Measurements from ENCODE around the gene CIBAR2. TPM values are rescaled to one million over a fixed set of nuclear protein-coding genes. Genes with fewer than 3 reads are reported as not detected.

The CIBAR2 gene
- total RNA-seq, 1 experiment from 2014 or later = not detected

GRCh38 chr16:85100265-85100664 lies 12.0 kb downstream of the CIBAR2 start:
- H3K27ac ChIP-seq (ENCODE audit: insufficient read length, low read depth, low read length) = no peak overlapping the region
- Mint-ChIP-seq H3K4me3 (no peak overlapping the region), H3K9me3 (no peaks in the 10 kb centered on the region), H3K4me1 (peaks cover 7 to 16% of the 10 kb centered on the region in 2 experiments), H3K27ac (no peak overlapping the region), H3K36me3 (ENCODE audit: insufficient read depth in 1 of 3, low read depth in 3 of 3) (no peaks in the 10 kb centered on the region), H3K27me3 (ENCODE audit: low read depth) (peaks cover 30% of the 10 kb centered on the region)
- no peak overlapping the region for H2AK5ac ChIP-seq (ENCODE audit: insufficient read length, low read length)
- H2BK20ac ChIP-seq (ENCODE audit: low read depth, low read length, poor library complexity, severe bottlenecking) = no peak overlapping the region
- no peak overlapping the region for H2BK120ac ChIP-seq (ENCODE audit: low read depth, low read length, poor library complexity, severe bottlenecking)
- no peak for TF ChIP-seq CTCF (conservative IDR thresholded peaks at IDR 0.05)
- H3K14ac ChIP-seq (ENCODE audit: insufficient read depth, low read length) = no peak overlapping the region
- no peak overlapping the region for H3K4ac ChIP-seq (ENCODE audit: low read depth, low read length)
- H3K79me2 ChIP-seq (ENCODE audit: insufficient read depth, low read length) = no peaks in the 10 kb centered on the region
- H3K9ac ChIP-seq (ENCODE audit: extremely low read depth, insufficient read length, low read length) = no peak overlapping the region
- no peaks in the 10 kb centered on the region for H3K9me3 ChIP-seq (ENCODE audit: control insufficient read depth, low read depth, low read length)
- no peak overlapping the region for H2BK12ac ChIP-seq (ENCODE audit: insufficient read length, low read depth, low read length)
- H3K4me1 ChIP-seq (ENCODE audit: insufficient read depth, low read length) = no peaks in the 10 kb centered on the region
- no peak overlapping the region for H4K8ac ChIP-seq (replicated peaks; ENCODE audit: insufficient read length, low read depth, low read length)
- WGBS (ENCODE audit: extremely low coverage, insufficient read length, low lambda C conversion rate) = no CpG with 5 or more reads among the region's 10 CpGs
- H3K4me2 ChIP-seq (ENCODE audit: insufficient read depth, insufficient read length, low read length) = no peak overlapping the region
- H4K20me1 ChIP-seq (ENCODE audit: control insufficient read depth, insufficient read depth, insufficient read length) = no peaks in the 10 kb centered on the region
- H3K23ac ChIP-seq (ENCODE audit: insufficient read length, low read depth, low read length) = no peak overlapping the region
- no peak overlapping the region for H4K5ac ChIP-seq (ENCODE audit: insufficient read length, low read depth, low read length)
- H3T11ph ChIP-seq (ENCODE audit: low read length) = no peak overlapping the region
- no peak overlapping the region for H4K91ac ChIP-seq (ENCODE audit: insufficient read length, low read depth, low read length)
- DNase-seq = no peak
- H2AFZ ChIP-seq (ENCODE audit: low read length) = no peak overlapping the region
- H3K27me3 ChIP-seq (ENCODE audit: insufficient read depth, low read length) = no peaks in the 10 kb centered on the region
- no peaks in the 10 kb centered on the region for H3K79me1 ChIP-seq (ENCODE audit: insufficient read depth, low read depth, low read length, poor library complexity, severe bottlenecking)
- H2BK5ac ChIP-seq (ENCODE audit: insufficient read length, low read length) = no peak overlapping the region
- no peaks in the 10 kb centered on the region for H3K23me2 ChIP-seq (ENCODE audit: insufficient read length, low read depth, low read length, poor library complexity, severe bottlenecking)
- H2BK15ac ChIP-seq (ENCODE audit: low read depth, low read length) = no peak overlapping the region
- H3K18ac ChIP-seq (ENCODE audit: insufficient read length, low read depth, low read length) = no peak overlapping the region
- H3K56ac ChIP-seq (ENCODE audit: insufficient read length, low read depth, low read length) = no peak overlapping the region

Measured in H9 (cell line).